ENCODE measurements around the gene C1orf198. TPM values are rescaled to one million over a fixed set of nuclear protein-coding genes. Genes with fewer than 3 reads are reported as not detected.

The C1orf198 gene
- total RNA-seq, result 26.4 and 30.9 TPM in 2 replicates

DNA sequence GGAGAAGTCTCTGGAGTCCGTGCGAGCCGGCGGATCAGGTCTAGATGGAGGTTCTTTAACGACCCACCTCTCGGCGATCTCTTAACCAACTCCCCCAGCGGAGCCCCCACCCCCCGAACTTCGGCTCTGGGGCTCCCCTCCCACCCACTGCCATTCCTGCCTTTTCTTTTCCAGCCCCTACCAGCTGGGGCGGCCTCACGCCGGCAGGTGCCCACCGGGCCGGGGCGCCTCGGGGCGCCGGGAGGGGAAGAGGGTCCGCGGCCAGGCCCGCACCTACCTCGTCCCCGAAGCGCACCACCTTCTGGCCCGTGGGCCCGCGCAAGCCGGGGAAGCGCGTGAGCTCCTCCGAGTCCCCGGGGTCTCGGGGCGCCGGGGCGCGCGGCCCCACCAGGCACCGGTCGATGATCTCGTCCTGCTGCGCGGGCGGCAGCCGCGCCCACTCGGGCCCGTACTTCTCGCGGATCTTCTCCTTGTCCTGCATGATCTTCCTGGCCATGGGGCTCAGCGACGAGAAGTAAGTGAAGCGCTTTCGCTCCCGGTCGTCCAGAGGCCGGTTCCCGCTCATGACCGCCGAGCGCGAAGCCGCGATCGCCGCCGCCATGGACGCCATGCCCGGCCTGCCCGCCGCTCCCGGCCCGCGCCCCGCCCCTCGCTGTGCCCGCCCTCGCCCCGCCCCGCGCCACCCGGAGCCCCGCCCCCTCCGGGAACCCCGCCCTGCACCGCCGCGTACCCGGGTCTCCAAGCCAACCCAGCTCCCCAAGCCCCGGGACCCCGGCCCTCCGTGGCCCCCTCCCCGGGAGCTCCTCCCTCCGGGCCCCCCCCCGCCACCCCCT lies at the start of gene C1orf198:
Gene C1orf198 (minus strand): TSS at position 619 of the 833 bp plus-strand sequence. CDS start 9 bp downstream, at position 610.

Other genes with a start within 250 kb of the C1orf198 start
- gene COG2, start 226.0 kb downstream of the C1orf198 start, total RNA-seq, result 18.6 and 20.4 TPM in 2 replicates
- gene AGT, start 154.4 kb downstream of the C1orf198 start, total RNA-seq, result not detected in 2 replicates
- not detected in 2 replicates for gene CAPN9, start 121.1 kb downstream of the C1orf198 start, total RNA-seq
- gene TTC13, start 110.3 kb upstream of the C1orf198 start, total RNA-seq, result 5.7 and 9.0 TPM in 2 replicates
- 10.6 and 16.1 TPM in 2 replicates for gene ARV1, start 110.6 kb upstream of the C1orf198 start, total RNA-seq
- 8.7 and 9.8 TPM in 2 replicates for gene FAM89A, start 171.7 kb upstream of the C1orf198 start, total RNA-seq

All from mammary microvascular endothelial cell (primary cell).